K562 (cell line): Measurements from ENCODE around the gene ACAP3. TPM values are rescaled to one million over a fixed set of nuclear protein-coding genes. Genes with fewer than 3 reads are reported as not detected.
A peak's percentile ranks its signal among the peaks of the same experiment; 100 is the strongest.

Experiments used
- ATAC-seq: fragments of 200-7000 bp; cut with Tn5 transposase; 3 replicates; pipeline ENCODE4 v1.9.1; 2020; ENCODE audit warnings: moderate library complexity
- BruUV-seq: library from RNA; stranded (reverse); fragments of 400-500 nt; replicated peaks from 2 replicates; lab custom pipeline; 2021; lab: Mats Ljungman, UMichigan
- CTCF ChIA-PET: fragments of 300-600 bp; formaldehyde crosslinking; extraction: SDS; loops from one replicate; lab custom pipeline; 2021; ENCODE audit warnings: low intra/inter-chr PET ratio; lab: Yijun Ruan, JAX
- POLR2A ChIA-PET: fragments of 300-600, 350-650 bp; sonication (Branson Sonifier 250); formaldehyde crosslinking; extraction: SDS; loops from one replicate; lab custom pipeline; 2021; ENCODE audit warnings: antibody characterized with exemption, inconsistent platforms; lab: Yijun Ruan, JAX
- DNase-seq, 4 experiments: peaks; one replicate each; pipeline versions ENCODE4 v3.0.0 to v3.0.0-alpha.2; 2011 to 2018; ENCODE audit warnings: low spot score in 3 of 4, mixed read lengths in 3 of 4; ENCODE audit errors: extremely low read depth in 1 of 4
- FAIRE-seq: peaks from 2 replicates; lab custom pipeline; 2011; peaks lifted over from hg19 to GRCh38; lab: Jason Lieb, UNC
- H2AFZ ChIP-seq: 2 replicates; pipeline ENCODE4 v1.6.0; 2011; ENCODE audit warnings: low read depth, low read length, control low read depth, inconsistent platforms
- H3K27ac ChIP-seq: fragments of 200-600 bp; 3 replicates; pipeline ENCODE4 v1.8.0; 2011; ENCODE audit warnings: low read depth, mild to moderate bottlenecking, control low read depth, inconsistent platforms, low read length, moderate library complexity, mixed read lengths; ENCODE audit errors: extremely low read depth
- H3K27me3 ChIP-seq, 2 experiments: fragments of 300-600 bp in 1 of 2; 2 replicates in 1 of 2; 3 replicates in 1 of 2; pipeline versions ENCODE4 v1.6.0 to v1.8.0; 2011; ENCODE audit warnings: inconsistent platforms in 2 of 2, low read length in 2 of 2, mild to moderate bottlenecking in 1 of 2, mixed read lengths in 1 of 2, moderate library complexity in 1 of 2; ENCODE audit not compliant: control insufficient read depth in 2 of 2, insufficient read depth in 2 of 2
- H3K36me3 ChIP-seq: fragments of 300-600 bp; 3 replicates; pipeline ENCODE4 v1.8.0; 2011; ENCODE audit warnings: mild to moderate bottlenecking, low read length, inconsistent platforms; ENCODE audit not compliant: control insufficient read depth, insufficient read depth
- H3K4me1 ChIP-seq, 2 experiments: fragments of 200-600 bp in 1 of 2; replicated peaks in 1 of 2; 2 replicates in 1 of 2; 3 replicates in 1 of 2; pipeline versions ENCODE4 v1.5.1 to v1.8.0; 2011; ENCODE audit warnings: inconsistent platforms in 2 of 2, low read length in 2 of 2, mild to moderate bottlenecking in 1 of 2, mixed read lengths in 1 of 2, moderate library complexity in 1 of 2; ENCODE audit not compliant: control insufficient read depth in 2 of 2, insufficient read depth in 2 of 2
- H3K4me2 ChIP-seq: 2 replicates; pipeline ENCODE4 v1.6.1; 2011; ENCODE audit warnings: low read length, control low read depth, inconsistent platforms, mixed read lengths; ENCODE audit not compliant: insufficient read depth
- H3K4me3 ChIP-seq: fragments of 200-600 bp; sonication (generic), shearing (Covaris generic); 2 replicates; pipeline ENCODE4 v1.5.1; 2016; ENCODE audit warnings: control low read depth, inconsistent platforms
- H3K79me2 ChIP-seq: fragments of 200-600 bp; 3 replicates; pipeline ENCODE4 v1.8.0; 2011; ENCODE audit warnings: low read length, inconsistent platforms; ENCODE audit not compliant: control insufficient read depth, insufficient read depth
- H3K9ac ChIP-seq, 2 experiments: 2 replicates each; pipeline versions ENCODE4 v1.6.0 to v1.6.1; 2011; ENCODE audit warnings: low read depth in 2 of 2, low read length in 2 of 2, control low read depth in 1 of 2, inconsistent platforms in 1 of 2, mild to moderate bottlenecking in 1 of 2, mixed read lengths in 1 of 2; ENCODE audit not compliant: insufficient read depth in 1 of 2
- H3K9me1 ChIP-seq: one replicate; pipeline ENCODE4 v1.6.0; 2011; ENCODE audit warnings: inconsistent platforms, mild to moderate bottlenecking, low read length, moderate library complexity; ENCODE audit not compliant: control insufficient read depth, insufficient read depth
- H3K9me3 ChIP-seq: replicated peaks from 2 replicates; pipeline ENCODE4 v1.5.1; 2011; ENCODE audit warnings: low read depth, low read length, inconsistent platforms; ENCODE audit not compliant: control insufficient read depth, insufficient read depth
- H4K20me1 ChIP-seq: replicated peaks from 2 replicates; pipeline ENCODE4 v1.6.1; 2011; ENCODE audit warnings: low read length, inconsistent platforms, mixed read lengths; ENCODE audit not compliant: control insufficient read depth, insufficient read depth
- BCLAF1 ChIP-seq, 2 experiments: fragments of 450-650 bp in 1 of 2; IDR thresholded peaks; 2 replicates each; pipeline ENCODE4 v1.6.1; 2011 to 2017; ENCODE audit warnings: low read depth in 2 of 2, antibody characterized with exemption in 1 of 2, borderline replicate concordance in 1 of 2, low read length in 1 of 2, mild to moderate bottlenecking in 1 of 2, mixed read lengths in 1 of 2; ENCODE audit not compliant: control insufficient read depth in 1 of 2
- HSF4 ChIP-seq: fragments of 250-450 bp; sonication (Bioruptor Pico); IDR thresholded peaks from 2 replicates; pipeline ENCODE4 v2.1.2; 2022; ENCODE audit warnings: mild to moderate bottlenecking, moderate library complexity, borderline replicate concordance
- NONO ChIP-seq, 2 experiments: fragments of 200-400 bp in 1 of 2; fragments of 450-650 bp in 1 of 2; formaldehyde crosslinking in 1 of 2; IDR thresholded peaks; 2 replicates each; pipeline ENCODE4 v1.6.1; 2017; ENCODE audit warnings: low read depth in 2 of 2, mild to moderate bottlenecking in 2 of 2, moderate library complexity in 2 of 2, low read length in 1 of 2
- POLR3A ChIP-seq: IDR thresholded peaks from 2 replicates; pipeline ENCODE4 v1.6.1; 2011; ENCODE audit warnings: borderline replicate concordance, mild to moderate bottlenecking, moderate library complexity; ENCODE audit not compliant: insufficient read length, insufficient read depth; ENCODE audit errors: extremely low read depth
- RAD51 ChIP-seq: fragments of 450-650 bp; IDR thresholded peaks from 2 replicates; pipeline ENCODE4 v1.7.1; 2016; ENCODE audit warnings: low read depth, mild to moderate bottlenecking, borderline replicate concordance
- SUPT5H ChIP-seq: fragments of 450-650 bp; IDR thresholded peaks from 2 replicates; pipeline ENCODE4 v1.6.1; 2016
- ZNF407 ChIP-seq: fragments of 450-650 bp; IDR thresholded peaks from 2 replicates; pipeline ENCODE4 v1.6.1; 2016; ENCODE audit warnings: low read depth
- WGBS: fragments of 100-300 bp; shearing (Covaris generic); methylation state at CpG from one replicate; pipeline ENCODE4 v1.1.6; 2016; ENCODE audit warnings: low coverage, mixed read lengths; ENCODE audit not compliant: insufficient coverage; ENCODE audit errors: missing lambda C conversion rate; 5-methylcytosine and 5-hydroxymethylcytosine counted together
- in situ Hi-C: fragments of 300-500 bp; cut with MboI; formaldehyde crosslinking; loops from 4 replicates; pipeline ENCODE4 v1.15.0; 2018; ENCODE audit warnings: inconsistent platforms, mixed read lengths
- intact Hi-C: fragments of 100-400 bp; cut with micrococcal nuclease; formaldehyde crosslinking; loops from 2 replicates; pipeline ENCODE4 v1.14.2; 2022
- polyA plus RNA-seq, 8 experiments: library from polyadenylated mRNA; depleted of rRNA in 4 of 8; stranded (reverse) in 5 of 8; unstranded in 3 of 8; fragments of >200 nt; fragmentation: Nextera tagmentation in 2 of 8; fragmentation: Illumina TruSeq in 1 of 8; extraction: Ambion mirVana in 2 of 8; extraction: Trizol in 1 of 8; gene quantifications; 2 replicates each; pipeline versions ENCODE4 v1.2.1 to v1.2.3, GENCODE V29; 2011 to 2014; ENCODE audit warnings: inconsistent platforms in 1 of 8, missing spikeins in 1 of 8
- total RNA-seq, 7 experiments: library from RNA; depleted of rRNA in 6 of 7; stranded (reverse); fragments of >200 nt in 6 of 7; fragmentation: Illumina TruSeq in 2 of 7; extraction: Trizol in 2 of 7; gene quantifications; 2 replicates each; pipeline versions ENCODE4 v1.2.1 to v1.2.3, GENCODE V29; 2011 to 2021; ENCODE audit warnings: low replicate concordance in 1 of 7

ACAP3 gene
- total and polyA plus RNA-seq, 9 of the 15 experiments (the other 6 are each of a cell fraction or from before 2014, with no cell fraction given): 0.01 to 49.0 (median 12.0) TPM

GRCh38 chr1:1262071-1262470 lies 45.7 kb downstream of the ACAP3 start (continued):
- TF ChIP-seq POLR3A: no peak
- 0 out of 2 replicates have a peak, but pooled peaks have one; percentile 16 for TF ChIP-seq SUPT5H
- TF ChIP-seq BCLAF1 (IDR thresholded peaks at IDR 0.05; ENCODE audit: borderline replicate concordance in 1 of 2, control insufficient read depth in 1 of 2, low read depth in 2 of 2, low read length in 1 of 2): no peak

DNA sequence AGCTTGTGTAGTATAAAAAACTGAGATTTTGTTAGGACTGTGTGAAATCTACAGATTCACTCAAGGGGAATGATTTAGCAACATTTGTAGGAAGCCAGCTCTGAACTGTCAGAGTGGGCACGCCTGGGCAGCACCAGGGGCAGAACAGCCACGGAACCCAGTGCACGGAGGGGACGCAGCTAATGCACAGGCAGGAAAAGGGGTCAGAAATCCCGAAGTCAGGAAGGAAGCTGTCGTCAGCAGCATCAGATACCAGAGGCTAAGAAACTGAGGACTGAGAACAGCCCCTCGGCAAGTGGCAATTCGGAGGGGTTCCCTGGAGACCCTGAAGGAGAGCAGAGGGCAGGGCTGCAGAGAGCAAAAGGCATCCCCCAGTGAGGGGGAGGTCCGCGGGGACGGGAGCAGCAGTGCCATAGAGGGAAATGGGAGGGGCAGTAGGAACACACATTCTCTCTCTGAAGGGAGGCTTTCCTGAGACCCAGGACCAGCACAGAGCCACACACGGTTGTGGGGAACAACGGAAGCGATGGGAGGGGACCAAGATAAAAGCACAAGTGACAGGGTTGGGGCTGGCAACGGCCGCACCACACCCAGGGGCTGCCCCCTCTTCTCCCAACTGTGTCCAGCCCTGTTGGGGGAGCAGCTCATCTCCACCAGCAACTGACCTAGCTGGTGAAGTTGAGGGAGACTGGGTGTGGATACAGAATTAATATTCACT lies 46.7 kb downstream of the ACAP3 start:
- Histone ChIP-seq H3K4me2 (no peak overlapping the region), H4K20me1 (peaks cover 8% of the 10 kb centered on the region; the same call in 1 of the 2 replicates), H3K79me2 (peaks cover 22% of the 10 kb centered on the region), H3K36me3 (peaks cover 94% of the 10 kb centered on the region), H2AFZ (no peak overlapping the region), H3K9ac (peak overlapping the region in 1 of 2 experiments; percentile 0; a peak in 2 of 4 replicates), H3K9me3 (no peaks in the 10 kb centered on the region), H3K27me3 (no peaks in the 10 kb centered on the region; a peak in 1 of 5 replicates), H3K9me1 (peaks cover 10% of the 10 kb centered on the region), H3K4me3 (no peak overlapping the region), H3K4me1 (peaks cover 0 to 31% of the 10 kb centered on the region in 2 experiments; a peak in 2 of 5 replicates), H3K27ac (no peak overlapping the region)
- 91% methylated on average over 16 of the region's 16 CpGs for WGBS
- no peak for ATAC-seq
- in situ Hi-C loops (no loop called here), intact Hi-C loops (no loop called here)
- no peak for DNase-seq
- no peak for FAIRE-seq
- POLR2A ChIA-PET: interaction anchor here (0.7 to 1.4 kb wide), 5 partner anchors 9 to 39 kb away, joined by 3 to 7 read pairs (median 4); partner anchors contain the start of gene UBE2J2
- BruUV-seq: no TSS peak
- CTCF ChIA-PET: interaction anchor here (0.7 kb wide), 1 partner anchor 15 kb away, joined by 3 read pairs; no protein-coding TSS in a partner anchor
- no peak for TF ChIP-seq NONO (IDR thresholded peaks at IDR 0.05; ENCODE audit: low read depth in 2 of 2, low read length in 1 of 2)
- TF ChIP-seq RAD51: no peak
- TF ChIP-seq ZNF407: no peak
- no peak for TF ChIP-seq HSF4 (CRISPR knock-in tag)
